ENCODE measurements around the gene ZCCHC7.

ZCCHC7 gene

DNA sequence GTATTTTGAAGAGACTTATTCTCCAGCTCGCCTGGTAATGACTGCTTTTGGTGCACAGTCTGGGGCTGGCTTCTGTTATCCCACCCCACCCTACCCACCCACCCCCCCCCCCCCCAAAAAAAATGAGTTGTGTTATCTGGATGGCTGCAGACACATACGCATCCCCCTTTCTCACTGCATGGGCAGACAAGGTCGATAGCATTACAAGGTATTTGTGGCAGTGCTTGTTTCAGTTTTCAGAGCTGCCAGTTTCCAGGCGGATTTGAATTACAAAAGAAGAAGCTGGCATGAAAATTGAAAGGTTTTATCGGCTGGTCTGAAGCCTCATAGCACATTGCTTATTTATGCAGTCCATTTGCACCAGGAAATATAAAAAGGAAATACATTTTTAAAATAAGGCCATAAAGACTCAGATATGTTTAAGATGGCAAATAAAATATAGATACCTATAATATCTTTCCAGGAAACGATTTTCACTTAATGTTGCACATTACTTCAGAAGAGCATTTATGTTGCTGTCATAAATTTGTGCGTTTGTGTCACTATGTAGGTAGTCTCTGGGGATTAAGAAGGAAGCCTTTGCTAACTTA is 217.0 kb downstream of the ZCCHC7 start:
- no peaks in the 10 kb centered on the region for H3K27me3 ChIP-seq
- H3K4me1 ChIP-seq (ENCODE audit: control insufficient read depth in 1 of 2, insufficient read depth in 1 of 2, low read depth in 1 of 2, low read length in 1 of 2) = peaks cover 44 to 48% of the 10 kb centered on the region in 2 experiments
- H3K4me3 ChIP-seq (ENCODE audit: low read depth in 1 of 2, low read length in 1 of 2) = no peak overlapping the region
- no peaks in the 10 kb centered on the region for H3K36me3 ChIP-seq
- TF ChIP-seq, protein P1, sequence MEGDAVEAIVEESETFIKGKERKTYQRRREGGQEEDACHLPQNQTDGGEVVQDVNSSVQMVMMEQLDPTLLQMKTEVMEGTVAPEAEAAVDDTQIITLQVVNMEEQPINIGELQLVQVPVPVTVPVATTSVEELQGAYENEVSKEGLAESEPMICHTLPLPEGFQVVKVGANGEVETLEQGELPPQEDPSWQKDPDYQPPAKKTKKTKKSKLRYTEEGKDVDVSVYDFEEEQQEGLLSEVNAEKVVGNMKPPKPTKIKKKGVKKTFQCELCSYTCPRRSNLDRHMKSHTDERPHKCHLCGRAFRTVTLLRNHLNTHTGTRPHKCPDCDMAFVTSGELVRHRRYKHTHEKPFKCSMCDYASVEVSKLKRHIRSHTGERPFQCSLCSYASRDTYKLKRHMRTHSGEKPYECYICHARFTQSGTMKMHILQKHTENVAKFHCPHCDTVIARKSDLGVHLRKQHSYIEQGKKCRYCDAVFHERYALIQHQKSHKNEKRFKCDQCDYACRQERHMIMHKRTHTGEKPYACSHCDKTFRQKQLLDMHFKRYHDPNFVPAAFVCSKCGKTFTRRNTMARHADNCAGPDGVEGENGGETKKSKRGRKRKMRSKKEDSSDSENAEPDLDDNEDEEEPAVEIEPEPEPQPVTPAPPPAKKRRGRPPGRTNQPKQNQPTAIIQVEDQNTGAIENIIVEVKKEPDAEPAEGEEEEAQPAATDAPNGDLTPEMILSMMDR (IDR thresholded peaks at IDR 0.05) = no peak
- no peaks in the 10 kb centered on the region for H3K9me3 ChIP-seq
- no peak overlapping the region for H3K27ac ChIP-seq

DNA sequence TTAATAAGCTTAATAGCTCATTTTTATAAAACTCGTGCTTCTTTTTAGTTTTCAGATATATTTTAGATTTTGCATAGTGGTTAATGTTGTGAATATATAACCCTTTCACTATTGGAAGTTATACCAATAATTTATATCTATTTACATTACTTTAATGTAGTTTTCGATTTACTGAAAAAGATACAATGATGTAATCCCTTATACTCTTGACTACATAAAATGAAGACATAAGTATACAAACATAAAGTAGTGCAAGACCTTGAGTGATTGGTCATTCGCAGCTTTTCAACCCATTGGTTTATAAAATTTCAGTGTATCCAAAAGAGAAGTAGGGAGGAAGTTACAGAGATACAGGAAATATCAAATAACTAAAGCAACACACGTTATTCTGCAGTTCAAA is 217.8 kb downstream of the ZCCHC7 start:
- H3K4me3 ChIP-seq (ENCODE audit: low read depth in 1 of 2, low read length in 1 of 2) = no peak overlapping the region
- H3K9me3 ChIP-seq = no peaks in the 10 kb centered on the region
- H3K27me3 ChIP-seq = no peaks in the 10 kb centered on the region
- peaks cover 53 to 56% of the 10 kb centered on the region in 2 experiments for H3K4me1 ChIP-seq (ENCODE audit: control insufficient read depth in 1 of 2, insufficient read depth in 1 of 2, low read depth in 1 of 2, low read length in 1 of 2)
- peak overlapping the region; percentile 47 for H3K27ac ChIP-seq
- TF ChIP-seq, protein P1 (IDR thresholded peaks at IDR 0.05) = no peak
- H3K36me3 ChIP-seq = no peaks in the 10 kb centered on the region

DNA sequence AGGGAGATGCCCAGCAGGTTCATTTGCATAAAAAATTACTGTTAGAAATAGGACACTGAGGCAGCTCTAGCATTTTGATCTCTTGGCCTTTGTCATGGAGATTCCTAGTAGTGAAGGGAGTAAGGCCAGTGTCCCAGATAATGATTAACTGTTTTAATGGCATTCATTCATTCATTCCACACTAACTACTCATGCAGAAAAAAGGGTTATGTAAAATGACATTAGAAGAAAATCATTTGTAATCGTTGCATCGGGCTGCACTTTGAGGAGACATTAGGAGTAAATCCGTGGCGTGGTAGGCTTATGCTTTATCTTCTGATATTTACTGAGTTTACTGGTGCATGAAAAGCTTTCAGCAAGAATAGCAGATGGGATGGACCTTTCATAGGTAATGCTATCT is 219.5 kb downstream of the ZCCHC7 start:
- Histone ChIP-seq H3K27ac (no peak overlapping the region), H3K4me3 (ENCODE audit: low read depth in 1 of 2, low read length in 1 of 2) (no peak overlapping the region), H3K36me3 (no peaks in the 10 kb centered on the region), H3K4me1 (ENCODE audit: control insufficient read depth in 1 of 2, insufficient read depth in 1 of 2, low read depth in 1 of 2, low read length in 1 of 2) (peaks cover 62 to 73% of the 10 kb centered on the region in 2 experiments), H3K9me3 (no peaks in the 10 kb centered on the region), H3K27me3 (no peaks in the 10 kb centered on the region)
- TF ChIP-seq, protein P1 (IDR thresholded peaks at IDR 0.05) = no peak

DNA sequence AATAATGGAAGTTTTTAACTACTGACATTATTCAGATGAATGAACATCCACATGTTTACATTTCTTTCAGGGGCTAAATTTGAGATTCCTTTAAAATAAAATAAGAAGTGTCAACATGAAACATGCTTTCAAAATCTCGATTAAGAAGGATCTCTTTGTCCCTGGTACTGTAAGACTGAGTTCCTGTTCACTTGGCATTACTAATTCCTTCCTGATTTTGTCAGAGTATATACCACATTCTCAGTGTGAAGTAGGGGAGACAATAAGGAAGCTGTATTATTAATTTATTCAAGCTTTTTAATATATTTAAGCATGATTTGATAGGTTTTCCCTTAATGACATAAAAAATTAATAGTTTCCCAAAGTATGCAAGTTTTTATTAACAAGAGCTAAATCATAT is 220.6 kb downstream of the ZCCHC7 start:
- Histone ChIP-seq H3K36me3 (no peaks in the 10 kb centered on the region), H3K4me1 (ENCODE audit: control insufficient read depth in 1 of 2, insufficient read depth in 1 of 2, low read depth in 1 of 2, low read length in 1 of 2) (peaks cover 71 to 80% of the 10 kb centered on the region in 2 experiments), H3K9me3 (no peaks in the 10 kb centered on the region), H3K4me3 (ENCODE audit: low read depth in 1 of 2, low read length in 1 of 2) (peak overlapping the region in 1 of 2 experiments; percentile 2), H3K27ac (peak overlapping the region; percentile 68), H3K27me3 (no peaks in the 10 kb centered on the region)
- TF ChIP-seq, protein P1 (IDR thresholded peaks at IDR 0.05) = no peak

DNA sequence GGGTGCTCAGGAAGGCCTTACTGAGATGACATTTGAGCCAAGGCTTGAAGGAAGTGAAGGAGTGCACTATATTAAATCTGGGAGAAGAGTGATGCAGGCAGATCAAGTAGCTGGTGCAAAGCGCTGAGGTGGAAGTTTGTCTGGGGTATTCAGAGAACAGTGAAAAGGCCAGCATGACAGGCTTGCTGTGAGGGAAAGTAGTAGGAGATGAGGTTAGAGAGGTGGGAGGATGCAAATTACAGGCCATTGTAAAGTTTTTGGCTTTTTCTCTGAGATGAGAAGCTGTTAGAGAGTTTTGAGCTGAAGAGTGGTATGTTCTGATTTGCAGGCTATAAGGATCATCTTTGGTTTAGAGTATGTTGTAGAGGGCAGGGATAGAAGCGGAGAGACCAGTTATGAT is 221.3 kb downstream of the ZCCHC7 start:
- Histone ChIP-seq H3K9me3 (no peaks in the 10 kb centered on the region), H3K27ac (peak overlapping the region; percentile 68), H3K36me3 (no peaks in the 10 kb centered on the region), H3K27me3 (no peaks in the 10 kb centered on the region), H3K4me1 (ENCODE audit: control insufficient read depth in 1 of 2, insufficient read depth in 1 of 2, low read depth in 1 of 2, low read length in 1 of 2) (peaks cover 71 to 80% of the 10 kb centered on the region in 2 experiments), H3K4me3 (ENCODE audit: low read depth in 1 of 2, low read length in 1 of 2) (no peak overlapping the region)
- TF ChIP-seq, protein P1 (IDR thresholded peaks at IDR 0.05) = no peak

Measured in neutrophil (primary cell).